Effector CD4-positive, alpha-beta T cell (primary cell): Measurements from ENCODE around the gene ZDHHC13.

Experiments used
- DNase-seq: peaks from one replicate; pipeline ENCODE4 v3.0.0-alpha.2; 2020

The ZDHHC13 gene

DNA sequence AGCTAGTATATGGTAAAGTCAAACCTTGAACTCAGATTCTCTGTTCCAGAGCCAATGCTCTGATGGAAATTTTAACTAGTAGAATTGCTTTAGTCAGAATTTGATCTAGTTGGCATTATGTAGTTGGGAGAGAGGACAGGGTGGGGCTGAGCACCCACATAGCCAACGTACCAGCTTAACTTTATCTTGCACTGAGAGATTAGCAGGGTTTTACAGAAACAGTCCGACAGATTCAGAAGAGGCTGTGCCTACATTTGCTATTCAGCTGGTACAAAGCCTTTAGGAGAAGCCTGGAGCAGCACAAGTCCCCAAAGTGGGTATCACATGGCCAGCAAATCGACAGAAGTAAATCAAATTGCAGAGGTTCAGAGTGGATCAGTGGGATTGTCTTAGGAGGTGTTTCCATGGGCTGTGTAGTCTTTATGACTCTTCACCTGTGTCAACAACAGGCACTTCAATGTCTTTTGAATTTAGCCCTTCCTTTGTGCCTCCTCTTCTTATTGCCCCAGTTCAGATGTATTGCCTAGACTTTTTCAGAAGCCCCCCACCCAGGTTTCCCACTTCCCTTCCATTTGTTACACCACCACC, 92.1 kb downstream of the ZDHHC13 start:
- DNase-seq = no peak

DNA sequence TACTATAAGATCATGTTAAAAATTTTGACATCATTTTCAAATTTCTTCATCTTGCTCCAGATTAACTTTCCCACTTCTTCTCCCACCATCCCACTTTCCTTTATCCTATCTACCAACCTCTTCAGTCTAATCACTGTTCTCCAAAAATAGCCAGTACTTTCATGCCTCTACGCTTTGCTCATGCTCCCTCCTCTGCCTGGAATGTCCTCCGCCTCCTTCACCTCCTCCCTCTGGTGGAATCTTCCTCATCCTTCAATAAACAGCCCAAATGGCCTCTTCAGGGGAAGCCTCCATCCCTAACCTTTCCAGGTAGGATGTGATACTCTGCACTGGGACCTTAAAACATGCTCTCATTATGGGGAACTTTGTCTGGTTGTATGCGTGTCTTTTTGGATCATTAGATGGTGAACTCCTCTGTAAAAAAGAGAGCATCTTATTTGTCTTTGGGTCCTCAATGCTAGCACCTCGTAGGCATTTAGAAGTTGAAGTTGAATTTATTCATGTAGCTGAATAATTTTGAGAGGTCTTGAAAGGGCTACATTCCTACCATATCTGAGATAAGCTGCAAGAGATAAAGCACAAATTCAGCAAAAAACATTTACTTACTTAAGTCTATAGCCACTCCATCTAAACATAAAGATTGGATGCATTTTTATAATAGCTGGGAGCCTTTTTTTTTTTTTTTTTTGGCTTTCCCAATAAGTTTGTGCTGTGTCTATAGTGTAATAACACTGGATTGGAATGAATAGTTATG, 92.8 kb downstream of the ZDHHC13 start:
- DNase-seq = no peak

DNA sequence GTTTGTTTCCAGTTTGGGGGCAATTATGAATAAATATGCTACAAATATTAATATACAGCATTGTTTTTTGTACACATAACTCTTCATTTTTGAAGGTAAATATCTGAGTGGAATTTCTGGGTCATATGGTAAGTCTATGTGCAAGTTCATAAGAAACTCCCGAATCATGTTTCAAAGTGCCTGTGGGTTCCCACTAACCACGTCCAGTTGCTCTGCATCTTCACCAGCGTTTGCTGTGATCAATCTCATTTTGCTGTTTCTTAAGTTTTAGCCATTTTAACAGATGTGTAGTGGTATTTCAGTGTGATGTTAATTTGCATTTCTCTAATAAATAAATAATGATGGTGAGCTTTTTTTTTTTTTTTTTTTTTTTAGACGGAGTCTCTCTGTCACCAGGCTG, 99.1 kb downstream of the ZDHHC13 start:
- no peak for DNase-seq

DNA sequence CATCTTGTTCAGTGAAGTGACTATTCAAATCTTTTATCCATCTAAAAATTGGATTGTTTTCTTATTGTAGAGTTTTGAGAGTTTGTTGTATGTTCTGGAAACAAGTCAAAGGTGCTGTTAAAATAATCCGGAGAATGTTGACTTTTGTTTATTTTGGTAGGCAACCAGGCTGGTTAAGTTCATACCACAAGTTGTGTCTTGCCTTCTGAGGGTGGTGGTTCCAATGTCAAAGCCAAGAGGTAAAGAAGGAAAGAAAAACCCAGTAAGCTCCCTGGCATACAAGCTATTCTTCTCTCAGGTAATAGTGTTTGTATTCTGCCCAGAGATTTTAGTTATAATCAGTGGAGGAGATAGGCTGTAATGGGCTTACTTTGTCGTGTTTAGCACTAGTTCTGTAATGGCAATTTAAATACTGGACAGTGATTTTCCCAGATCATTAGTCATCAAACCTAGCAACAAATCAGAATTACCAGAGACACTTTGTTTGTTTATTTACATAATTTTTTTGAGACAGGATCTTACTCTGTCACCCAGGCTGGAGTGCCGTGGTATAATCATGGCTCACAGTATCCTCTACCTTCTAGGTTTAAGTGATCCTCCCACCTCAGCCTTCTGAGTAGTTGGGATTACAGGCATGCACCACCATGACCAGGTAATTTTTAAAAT, 99.9 kb downstream of the ZDHHC13 start:
- DNase-seq = no peak

DNA sequence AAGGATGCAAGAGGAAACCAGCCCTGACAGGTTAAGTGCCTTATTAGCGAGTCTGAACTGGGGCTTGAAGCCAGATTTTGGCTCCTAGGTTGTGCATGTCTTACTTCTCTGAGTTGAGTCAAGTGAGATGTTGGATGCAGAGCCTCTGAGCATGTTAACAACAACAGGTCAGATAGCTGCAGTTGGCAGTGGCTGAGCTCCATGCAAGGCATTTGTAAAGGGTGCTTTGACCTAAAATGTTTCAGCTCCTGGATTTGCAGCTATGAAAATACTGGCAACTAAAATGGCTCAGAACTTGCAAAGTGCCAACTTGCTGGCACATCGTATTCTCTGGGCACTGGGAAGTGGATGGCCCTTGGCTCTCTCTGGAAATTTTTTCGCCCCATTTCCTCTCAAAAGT, 101.2 kb downstream of the ZDHHC13 start:
- no peak for DNase-seq

DNA sequence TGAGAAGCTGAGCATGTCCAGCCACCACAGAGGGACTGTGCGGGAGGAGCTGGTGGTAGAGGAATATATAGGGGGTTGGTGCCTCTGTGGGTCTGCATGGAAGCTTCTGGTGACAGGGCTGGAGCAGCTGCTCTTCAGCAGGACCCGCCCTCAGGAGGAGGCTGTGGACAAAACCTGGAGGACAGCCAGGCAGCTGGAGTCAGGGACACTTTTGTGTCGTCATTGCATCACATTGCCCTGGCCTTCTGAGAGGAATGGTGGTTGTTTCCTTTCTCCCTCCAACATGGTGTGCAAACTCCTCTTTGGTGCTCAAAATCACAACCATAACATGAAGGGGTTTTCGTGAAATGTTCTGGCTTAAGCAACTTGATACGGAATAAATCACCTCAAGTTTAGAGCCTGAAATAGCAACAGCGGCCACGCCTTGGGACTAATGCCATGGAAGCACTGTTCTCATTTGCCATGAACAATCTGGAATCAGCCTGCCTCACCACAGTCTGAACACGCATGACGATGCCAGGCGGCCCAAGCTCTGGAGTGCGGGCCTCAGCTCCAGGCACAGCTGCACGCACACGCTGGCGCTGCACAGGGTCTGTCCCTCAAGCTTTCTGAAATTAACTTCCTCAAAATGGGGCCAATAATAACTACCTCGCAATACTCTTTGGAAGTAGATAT, 102.0 kb downstream of the ZDHHC13 start:
- no peak for DNase-seq

DNA sequence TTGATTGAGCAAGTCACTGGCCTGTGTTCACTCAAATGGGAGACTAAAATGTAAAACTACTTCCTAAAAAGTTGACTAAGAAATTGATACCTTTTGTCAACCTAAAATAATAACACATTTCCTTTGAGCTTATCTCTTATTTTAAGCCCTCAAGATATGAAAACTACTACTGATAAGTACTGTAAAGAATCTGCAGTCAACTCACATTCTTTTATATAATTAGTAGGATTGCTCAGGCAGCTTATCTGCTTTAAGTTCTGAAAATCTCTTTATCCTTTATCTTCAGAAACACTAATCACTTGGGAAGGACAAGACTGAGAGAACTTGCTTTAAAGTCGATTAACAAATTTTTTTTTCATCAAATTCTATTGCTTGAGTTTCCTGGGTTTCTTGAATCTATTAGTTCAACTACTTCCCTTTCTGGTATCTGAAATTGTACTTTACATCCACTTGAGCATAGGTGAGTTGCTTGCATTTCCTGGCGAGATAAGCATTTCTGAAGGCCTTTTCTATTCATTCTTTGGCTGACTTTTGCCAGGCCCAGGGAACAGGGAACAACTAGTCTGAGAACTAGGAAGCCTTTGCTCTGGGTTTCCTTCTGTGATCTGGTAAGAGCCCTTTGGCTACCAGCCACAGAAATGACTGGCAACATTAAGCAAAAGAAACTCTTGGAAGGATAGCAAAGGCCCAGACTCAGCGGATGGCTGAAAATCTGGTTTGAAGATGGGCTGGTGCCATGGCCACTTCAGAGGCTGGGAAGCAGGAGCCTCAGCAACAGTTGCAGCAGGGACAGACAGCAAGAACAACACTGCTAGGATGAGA, 104.1 kb downstream of the ZDHHC13 start:
- DNase-seq = no peak

DNA sequence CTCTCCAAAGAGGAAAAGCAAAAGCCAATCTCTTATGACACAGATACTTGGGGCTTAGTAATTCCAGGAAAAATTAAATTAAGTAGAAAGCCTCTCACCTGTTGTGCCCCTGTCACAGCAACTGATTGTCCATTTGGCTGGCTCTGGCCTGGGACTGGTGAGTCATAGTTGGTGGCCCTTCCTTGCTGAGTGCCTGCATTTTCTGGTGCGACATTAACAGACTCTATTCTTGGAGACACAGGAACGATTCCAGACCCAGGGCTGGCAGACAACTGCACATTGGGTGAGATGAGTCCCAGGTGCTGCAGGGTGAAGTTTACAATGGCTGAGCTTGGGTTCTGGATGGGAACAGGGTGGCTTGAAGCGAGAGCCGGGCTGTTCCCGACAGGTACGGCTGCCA, 108.2 kb downstream of the ZDHHC13 start:
- no peak for DNase-seq

DNA sequence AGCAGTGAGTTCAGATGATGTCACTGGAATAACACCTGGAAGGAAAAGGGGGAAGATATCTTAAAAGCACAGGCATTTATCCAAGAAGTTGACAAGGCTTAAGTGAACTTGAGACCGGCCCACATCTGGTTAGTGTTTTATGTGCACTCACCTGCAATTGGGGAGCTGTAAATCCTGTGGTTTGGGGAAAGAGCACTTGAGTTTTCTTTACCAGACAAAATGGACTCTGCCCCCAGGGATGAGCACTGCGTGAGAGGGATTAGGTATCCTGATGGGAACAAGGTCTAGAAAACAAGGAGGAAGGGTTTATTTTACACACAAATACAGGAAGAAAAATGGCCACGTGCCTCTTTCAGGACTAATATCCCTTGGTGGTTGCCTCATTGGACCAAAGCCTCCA, 108.6 kb downstream of the ZDHHC13 start:
- DNase-seq = no peak
